MM.1S (cell line): ENCODE measurements around the gene GPR34.

Experiments
- DNase-seq: peaks from one replicate; pipeline ENCODE4 v3.0.0-alpha.2; 2015
- H2AFZ ChIP-seq: fragments of 300-600 bp; sonication (generic); 2 replicates; pipeline ENCODE4 v1.6.0; 2016; ENCODE audit warnings: antibody characterized with exemption, low read length
- H3F3A ChIP-seq: fragments of 300-600 bp; sonication (generic); 2 replicates; pipeline ENCODE4 v1.6.1; 2016; ENCODE audit warnings: mild to moderate bottlenecking, antibody characterized with exemption, low read length, moderate library complexity, mixed read lengths; ENCODE audit not compliant: insufficient read depth
- H3K27ac ChIP-seq: fragments of 300-600 bp; sonication (generic); 2 replicates; pipeline ENCODE4 v1.5.1; 2016; ENCODE audit warnings: mild to moderate bottlenecking, low read length
- H3K27me3 ChIP-seq: fragments of 300-600 bp; sonication (generic); replicated peaks from 2 replicates; pipeline ENCODE4 v1.6.0; 2016; ENCODE audit warnings: low read length; ENCODE audit not compliant: insufficient read depth
- H3K36me3 ChIP-seq: fragments of 300-600 bp; sonication (generic); replicated peaks from 2 replicates; pipeline ENCODE4 v1.6.1; 2016; ENCODE audit warnings: mild to moderate bottlenecking, low read length, mixed read lengths; ENCODE audit not compliant: insufficient read depth
- H3K4me1 ChIP-seq: fragments of 300-600 bp; sonication (generic); 2 replicates; pipeline ENCODE4 v1.6.1; 2016; ENCODE audit warnings: low read length, mixed read lengths
- H3K4me2 ChIP-seq: fragments of 300-600 bp; sonication (generic); 2 replicates; pipeline ENCODE4 v1.6.0; 2016; ENCODE audit warnings: low read depth, low read length
- H3K4me3 ChIP-seq: fragments of 300-600 bp; sonication (generic); 2 replicates; pipeline ENCODE4 v1.5.1; 2016; ENCODE audit warnings: low read length, mixed read lengths
- H3K79me2 ChIP-seq: fragments of 300-600 bp; sonication (generic); 2 replicates; pipeline ENCODE4 v1.6.1; 2016; ENCODE audit warnings: mixed run types, low read length, mixed read lengths
- H3K9ac ChIP-seq: fragments of 300-600 bp; sonication (generic); 2 replicates; pipeline ENCODE4 v1.6.1; 2016; ENCODE audit warnings: low read length, mixed read lengths
- H3K9me2 ChIP-seq: fragments of 300-600 bp; sonication (generic); replicated peaks from 2 replicates; pipeline ENCODE4 v1.6.1; 2016; ENCODE audit warnings: mild to moderate bottlenecking, low read length, mixed read lengths; ENCODE audit not compliant: insufficient read depth
- H3K9me3 ChIP-seq: fragments of 300-600 bp; sonication (generic); replicated peaks from 2 replicates; pipeline ENCODE4 v1.6.1; 2016; ENCODE audit warnings: mild to moderate bottlenecking, low read length, mixed read lengths; ENCODE audit not compliant: insufficient read depth
- H4K20me1 ChIP-seq: fragments of 300-600 bp; sonication (generic); 2 replicates; pipeline ENCODE4 v1.6.1; 2016; ENCODE audit warnings: mild to moderate bottlenecking, low read length, moderate library complexity, mixed read lengths; ENCODE audit not compliant: insufficient read depth
- EZH2 ChIP-seq: fragments of 300-600 bp; sonication (generic); optimal IDR thresholded peaks from 2 replicates; pipeline ENCODE3; 2017; ENCODE audit warnings: low read depth, mild to moderate bottlenecking, antibody characterized with exemption, low read length, mixed read lengths
- EZH2phosphoT487 ChIP-seq: fragments of 300-600 bp; sonication (generic); IDR thresholded peaks from 2 replicates; pipeline ENCODE4 v1.6.1; 2018; ENCODE audit warnings: antibody characterized with exemption, low read length
- TF ChIP-seq, protein P1 (sequence below): fragments of 300-600 bp; sonication (generic); IDR thresholded peaks from 2 replicates; pipeline ENCODE4 v1.5.1; 2016; ENCODE audit warnings: antibody characterized with exemption, low read length, mixed read lengths

Gene GPR34

DNA sequence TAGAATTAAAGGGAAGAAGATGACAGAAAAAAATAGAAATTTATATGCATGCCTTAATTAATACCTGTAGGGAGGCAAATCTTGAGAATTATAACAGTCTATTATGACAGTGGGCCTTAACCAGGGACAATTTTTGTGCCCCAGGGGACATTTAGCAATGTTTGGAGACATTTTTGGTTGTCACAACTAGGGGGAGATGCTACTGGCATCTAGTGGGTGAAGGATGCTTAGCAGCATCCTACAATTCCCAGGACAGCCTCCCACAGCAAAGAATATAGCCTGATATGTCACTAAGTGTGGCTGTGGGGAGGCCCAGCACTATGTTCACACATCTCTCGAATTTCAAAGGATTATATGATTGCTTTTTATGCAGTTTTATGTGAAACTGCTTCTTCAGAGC, 45.8 kb downstream of the GPR34 start:
- H3K9me3 ChIP-seq, result no peaks in the 10 kb centered on the region
- no peak overlapping the region for H3K9ac ChIP-seq
- TF ChIP-seq EZH2phosphoT487, result no peak
- TF ChIP-seq, protein P1, sequence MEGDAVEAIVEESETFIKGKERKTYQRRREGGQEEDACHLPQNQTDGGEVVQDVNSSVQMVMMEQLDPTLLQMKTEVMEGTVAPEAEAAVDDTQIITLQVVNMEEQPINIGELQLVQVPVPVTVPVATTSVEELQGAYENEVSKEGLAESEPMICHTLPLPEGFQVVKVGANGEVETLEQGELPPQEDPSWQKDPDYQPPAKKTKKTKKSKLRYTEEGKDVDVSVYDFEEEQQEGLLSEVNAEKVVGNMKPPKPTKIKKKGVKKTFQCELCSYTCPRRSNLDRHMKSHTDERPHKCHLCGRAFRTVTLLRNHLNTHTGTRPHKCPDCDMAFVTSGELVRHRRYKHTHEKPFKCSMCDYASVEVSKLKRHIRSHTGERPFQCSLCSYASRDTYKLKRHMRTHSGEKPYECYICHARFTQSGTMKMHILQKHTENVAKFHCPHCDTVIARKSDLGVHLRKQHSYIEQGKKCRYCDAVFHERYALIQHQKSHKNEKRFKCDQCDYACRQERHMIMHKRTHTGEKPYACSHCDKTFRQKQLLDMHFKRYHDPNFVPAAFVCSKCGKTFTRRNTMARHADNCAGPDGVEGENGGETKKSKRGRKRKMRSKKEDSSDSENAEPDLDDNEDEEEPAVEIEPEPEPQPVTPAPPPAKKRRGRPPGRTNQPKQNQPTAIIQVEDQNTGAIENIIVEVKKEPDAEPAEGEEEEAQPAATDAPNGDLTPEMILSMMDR, result peak; percentile 35
- no peak overlapping the region for H3K27ac ChIP-seq
- DNase-seq, result no peak
- no peaks in the 10 kb centered on the region for H4K20me1 ChIP-seq
- no peak overlapping the region for H3K4me3 ChIP-seq
- no peaks in the 10 kb centered on the region for H3K36me3 ChIP-seq
- H3F3A ChIP-seq, result peaks cover 8% of the 10 kb centered on the region; the same call in 1 of the 2 replicates
- H3K4me1 ChIP-seq, result peaks cover 4% of the 10 kb centered on the region; the same call in 1 of the 2 replicates
- H2AFZ ChIP-seq, result no peak overlapping the region
- H3K79me2 ChIP-seq, result no peaks in the 10 kb centered on the region
- H3K4me2 ChIP-seq, result no peak overlapping the region
- H3K9me2 ChIP-seq, result no peaks in the 10 kb centered on the region
- H3K27me3 ChIP-seq, result no peaks in the 10 kb centered on the region

DNA sequence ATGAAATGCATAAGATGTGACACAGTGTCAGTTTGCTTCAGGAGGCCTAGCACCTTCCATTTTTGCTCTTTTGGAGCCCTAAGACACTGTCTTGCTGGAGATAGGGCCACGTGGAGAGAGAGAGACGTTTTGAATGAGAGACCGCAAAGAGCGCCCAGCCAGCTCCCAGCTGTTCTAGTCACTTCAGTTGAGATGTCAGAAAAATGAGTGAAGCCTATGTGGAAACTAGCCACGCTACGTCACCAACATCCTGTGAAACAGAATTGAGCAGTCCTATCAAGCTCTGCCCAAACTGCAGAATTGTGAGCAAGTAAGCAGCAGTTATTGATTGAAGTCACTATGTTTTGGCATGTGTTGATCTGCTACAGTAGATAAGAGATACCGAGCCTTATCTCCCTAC, 48.3 kb downstream of the GPR34 start:
- Histone ChIP-seq H3K79me2 (no peaks in the 10 kb centered on the region), H3K9ac (no peak overlapping the region), H3K36me3 (no peaks in the 10 kb centered on the region), H3K27me3 (no peaks in the 10 kb centered on the region), H3K27ac (no peak overlapping the region), H3F3A (peaks cover 8% of the 10 kb centered on the region; the same call in 1 of the 2 replicates), H3K4me3 (no peak overlapping the region), H3K4me1 (peaks cover 4% of the 10 kb centered on the region; the same call in 1 of the 2 replicates), H3K4me2 (no peak overlapping the region), H3K9me2 (no peaks in the 10 kb centered on the region), H3K9me3 (no peaks in the 10 kb centered on the region), H4K20me1 (no peaks in the 10 kb centered on the region), H2AFZ (no peak overlapping the region)
- TF ChIP-seq, protein P1, result no peak
- TF ChIP-seq EZH2 (no peak), EZH2phosphoT487 (no peak)
- DNase-seq, result no peak

DNA sequence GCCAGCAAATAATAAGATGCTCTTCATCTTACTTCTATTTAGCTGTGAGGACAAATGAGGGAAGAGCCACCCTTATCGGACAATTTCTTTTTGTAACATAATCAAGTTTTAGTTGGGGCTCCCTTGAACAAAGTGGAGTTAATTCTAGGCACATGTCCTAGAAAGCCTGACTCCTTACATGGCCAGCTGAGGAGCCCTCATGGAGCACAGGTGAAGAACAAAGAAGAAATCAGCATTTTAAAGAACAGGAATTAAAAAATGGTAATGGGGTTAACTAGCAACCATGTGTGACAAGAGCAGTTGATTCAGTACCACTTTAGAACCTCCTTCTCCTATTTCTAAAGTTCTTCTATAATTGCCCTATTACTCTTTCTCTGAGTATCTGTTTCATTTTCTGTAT, 51.1 kb downstream of the GPR34 start:
- no peak overlapping the region for H3K9ac ChIP-seq
- TF ChIP-seq, protein P1, result no peak
- TF ChIP-seq EZH2, result no peak
- H3K27me3 ChIP-seq, result no peaks in the 10 kb centered on the region
- no peak overlapping the region for H3K4me3 ChIP-seq
- no peaks in the 10 kb centered on the region for H3K9me2 ChIP-seq
- no peaks in the 10 kb centered on the region for H4K20me1 ChIP-seq
- no peaks in the 10 kb centered on the region for H3K9me3 ChIP-seq
- no peaks in the 10 kb centered on the region for H3K36me3 ChIP-seq
- no peak overlapping the region for H3K4me2 ChIP-seq
- H2AFZ ChIP-seq, result no peak overlapping the region
- no peaks in the 10 kb centered on the region for H3F3A ChIP-seq
- H3K4me1 ChIP-seq, result no peaks in the 10 kb centered on the region
- no peak for DNase-seq
- H3K79me2 ChIP-seq, result no peaks in the 10 kb centered on the region
- H3K27ac ChIP-seq, result no peak overlapping the region
